ENCODE measurements around the gene CAMSAP2.

DNA sequence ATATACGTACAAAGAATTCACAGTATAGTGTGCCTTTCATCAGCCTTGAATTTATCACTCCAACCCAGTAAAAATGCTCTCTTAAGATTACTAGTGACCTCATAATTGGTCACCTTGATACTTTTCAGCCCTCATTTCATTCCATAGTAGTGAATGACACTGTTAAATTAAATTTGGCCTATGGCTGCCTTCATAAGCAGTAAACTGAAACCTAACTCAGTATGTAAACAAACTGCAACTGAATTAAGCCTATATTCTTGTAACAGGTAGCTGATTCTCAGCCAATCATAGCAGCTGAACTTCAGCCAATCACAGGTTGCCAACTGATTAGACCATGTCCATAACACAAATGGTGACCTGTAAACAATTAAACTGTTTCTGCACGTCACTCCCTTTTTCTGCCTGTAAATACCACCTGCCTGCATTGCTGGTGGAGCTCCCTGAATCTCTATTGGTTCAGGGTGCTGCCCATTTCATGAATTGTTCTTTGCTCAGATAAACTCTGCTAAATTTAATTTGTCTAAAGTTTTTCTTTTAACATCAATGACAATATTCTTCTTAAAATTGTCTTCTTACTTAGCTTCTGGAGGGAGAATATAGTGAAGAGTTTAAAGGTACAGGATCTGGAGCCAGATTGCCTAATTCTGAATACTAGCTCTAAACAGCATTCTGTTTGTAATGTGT lies 24.0 kb upstream of the CAMSAP2 start:
- no peak for TF ChIP-seq POLR2A (IDR thresholded peaks at IDR 0.05)
- TF ChIP-seq CTCF (IDR thresholded peaks at IDR 0.05): no peak
